Hindlimb muscle (tissue), 1 donor: ENCODE results near the gene CNIH2. TPM values are rescaled to one million over a fixed set of nuclear protein-coding genes. Genes with fewer than 3 reads are reported as not detected.
"Not testable (repeated sequence)": the region's sequence is repeated elsewhere in the genome, so short reads cannot be mapped to it uniquely, and the experiment has no call there.

Experiments used
- DNase-seq: peaks from one replicate; pipeline ENCODE4 v3.0.0-alpha.2; 2013
- polyA plus RNA-seq: library from polyadenylated mRNA; unstranded; fragments of 120-200 nt; gene quantifications from one replicate; pipeline ENCODE4 v1.2.1, GENCODE V29; 2013; ENCODE audit not compliant: insufficient read length

CNIH2 gene
- polyA plus RNA-seq, 1 donor, result 3.2 TPM

- no peak for DNase-seq
Observed at GRCh38 chr11:66292543-66293332, 14.8 kb downstream of the CNIH2 start.

- DNase-seq, result no peak
Observed at GRCh38 chr11:66293352-66293751, 15.4 kb downstream of the CNIH2 start.

GRCh38 chr11:66293777-66294625, 16.0 kb downstream of the CNIH2 start:
- no peak for DNase-seq

GRCh38 chr11:66294626-66295620, 16.9 kb downstream of the CNIH2 start:
- no peak for DNase-seq

- no peak for DNase-seq
Observed at GRCh38 chr11:66297610-66298009, 19.6 kb downstream of the CNIH2 start.

- DNase-seq, result no peak
Observed at GRCh38 chr11:66299186-66299585, 21.2 kb downstream of the CNIH2 start.

- DNase-seq, result no peak
Observed at GRCh38 chr11:66302656-66303055, 24.7 kb downstream of the CNIH2 start.

- no peak for DNase-seq
Observed at GRCh38 chr11:66309475-66309874, 31.5 kb downstream of the CNIH2 start.

- DNase-seq, result no peak
Observed at GRCh38 chr11:66310324-66310723, 32.3 kb downstream of the CNIH2 start.

GRCh38 chr11:66310803-66311440, 32.9 kb downstream of the CNIH2 start:
- DNase-seq, result not testable (repeated sequence)

GRCh38 chr11:66311470-66311964, 33.5 kb downstream of the CNIH2 start:
- no peak for DNase-seq

GRCh38 chr11:66311965-66312548, 34.1 kb downstream of the CNIH2 start:
- DNase-seq, result peak; percentile 95

- DNase-seq, result peak; percentile 98
Observed at GRCh38 chr11:66312549-66313320, 34.8 kb downstream of the CNIH2 start.

GRCh38 chr11:66313321-66314185, 35.6 kb downstream of the CNIH2 start:
- DNase-seq, result peak; percentile 86

- DNase-seq, result no peak
Observed at GRCh38 chr11:66314186-66314501, 36.2 kb downstream of the CNIH2 start.

- DNase-seq, result no peak
Observed at GRCh38 chr11:66314561-66315497, 36.9 kb downstream of the CNIH2 start.

- no peak for DNase-seq
Observed at GRCh38 chr11:66315498-66315885, 37.5 kb downstream of the CNIH2 start.
